GM12874 (cell line): ENCODE measurements around the gene FASTK.

Experiments
- TF ChIP-seq, protein P1 (sequence below): IDR thresholded peaks from 2 replicates; pipeline ENCODE4 v1.5.1; 2011; ENCODE audit warnings: low read depth, mild to moderate bottlenecking, control low read depth, low read length, moderate library complexity; ENCODE audit not compliant: insufficient read depth

Gene FASTK

GRCh38 chr7:151080522-151081169, at the start of gene FASTK:
Gene FASTK (minus strand): TSS chr7:151080809. CDS start chr7:151080766, 43 bp downstream.
- TF ChIP-seq, protein P1, sequence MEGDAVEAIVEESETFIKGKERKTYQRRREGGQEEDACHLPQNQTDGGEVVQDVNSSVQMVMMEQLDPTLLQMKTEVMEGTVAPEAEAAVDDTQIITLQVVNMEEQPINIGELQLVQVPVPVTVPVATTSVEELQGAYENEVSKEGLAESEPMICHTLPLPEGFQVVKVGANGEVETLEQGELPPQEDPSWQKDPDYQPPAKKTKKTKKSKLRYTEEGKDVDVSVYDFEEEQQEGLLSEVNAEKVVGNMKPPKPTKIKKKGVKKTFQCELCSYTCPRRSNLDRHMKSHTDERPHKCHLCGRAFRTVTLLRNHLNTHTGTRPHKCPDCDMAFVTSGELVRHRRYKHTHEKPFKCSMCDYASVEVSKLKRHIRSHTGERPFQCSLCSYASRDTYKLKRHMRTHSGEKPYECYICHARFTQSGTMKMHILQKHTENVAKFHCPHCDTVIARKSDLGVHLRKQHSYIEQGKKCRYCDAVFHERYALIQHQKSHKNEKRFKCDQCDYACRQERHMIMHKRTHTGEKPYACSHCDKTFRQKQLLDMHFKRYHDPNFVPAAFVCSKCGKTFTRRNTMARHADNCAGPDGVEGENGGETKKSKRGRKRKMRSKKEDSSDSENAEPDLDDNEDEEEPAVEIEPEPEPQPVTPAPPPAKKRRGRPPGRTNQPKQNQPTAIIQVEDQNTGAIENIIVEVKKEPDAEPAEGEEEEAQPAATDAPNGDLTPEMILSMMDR: no peak

DNA sequence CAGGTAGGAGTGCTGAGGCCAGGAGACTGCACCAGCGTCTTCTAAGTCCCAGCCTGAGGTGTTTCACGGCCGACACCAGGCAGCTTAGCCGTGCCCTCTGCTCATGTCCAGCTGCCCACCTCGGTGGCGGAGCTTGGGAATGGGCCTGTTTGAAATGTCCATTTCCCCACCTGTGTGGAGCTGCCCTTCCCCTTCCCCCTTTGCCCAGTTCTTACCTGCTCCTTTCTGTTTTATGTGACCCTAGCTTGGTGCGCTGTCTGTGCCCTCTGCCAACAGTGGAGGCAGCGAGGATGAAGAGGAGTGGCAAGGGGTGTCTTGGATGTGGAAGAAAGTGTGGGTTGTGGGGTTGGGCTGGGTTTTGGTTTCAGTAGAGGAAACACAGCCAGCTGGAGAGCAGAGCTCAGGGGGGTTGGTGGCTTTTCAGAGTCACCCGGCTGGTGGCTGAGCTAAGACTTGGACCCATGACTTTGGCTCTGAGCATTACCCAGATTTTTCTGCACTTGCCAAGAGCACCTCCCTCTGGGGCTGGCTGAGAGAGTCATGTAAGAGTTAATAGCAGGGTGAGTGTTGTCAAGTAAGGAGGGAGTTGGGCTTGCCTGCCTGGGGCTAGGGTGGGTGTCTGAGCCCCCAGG, 49.5 kb upstream of the FASTK start:
- TF ChIP-seq, protein P1: no peak

DNA sequence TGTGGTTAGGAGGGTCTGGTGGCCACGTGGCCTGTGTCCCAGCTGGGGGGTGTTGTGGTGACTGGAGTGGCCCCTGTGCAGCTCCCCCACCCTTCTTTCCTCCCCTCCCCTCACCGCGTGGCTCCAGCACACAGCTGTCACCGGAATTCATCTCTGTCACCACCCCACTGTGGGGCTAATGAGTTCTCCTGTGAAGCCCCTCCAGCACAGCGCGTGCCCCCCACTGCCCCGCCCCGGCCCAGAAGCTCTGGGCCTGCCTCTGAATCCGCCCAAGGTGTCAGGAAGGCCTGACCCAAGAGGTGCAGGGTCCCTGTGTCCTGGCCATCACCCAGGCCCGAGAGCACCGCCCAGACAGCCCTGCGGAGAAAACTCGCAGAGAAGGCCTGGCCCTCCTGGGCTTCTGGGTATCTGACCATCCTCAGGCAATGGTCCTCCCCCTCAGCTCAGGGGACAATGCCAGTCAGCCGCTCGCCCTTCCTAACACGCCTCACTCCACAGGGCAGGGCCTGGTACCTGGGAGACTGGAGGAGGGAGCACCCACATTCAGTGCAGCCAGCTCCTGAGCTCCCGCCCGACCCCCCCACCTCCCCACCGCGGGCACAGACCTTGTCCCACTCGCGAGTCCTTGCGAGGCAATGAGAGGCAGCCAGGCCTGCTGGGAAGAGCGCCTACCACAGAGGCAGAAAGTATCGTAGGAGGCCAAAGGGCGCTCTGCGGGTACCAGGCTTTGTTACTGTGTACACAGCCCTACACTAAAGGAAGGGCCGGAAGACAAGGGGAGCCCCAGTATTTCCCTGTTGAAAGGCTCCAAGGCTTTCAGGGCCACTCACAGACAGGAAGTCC, 48.7 kb upstream of the FASTK start:
- TF ChIP-seq, protein P1: no peak

GRCh38 chr7:151128716-151129115, 48.1 kb upstream of the FASTK start:
- TF ChIP-seq, protein P1: no peak

GRCh38 chr7:151128144-151128543, 47.5 kb upstream of the FASTK start:
- TF ChIP-seq, protein P1: no peak

DNA sequence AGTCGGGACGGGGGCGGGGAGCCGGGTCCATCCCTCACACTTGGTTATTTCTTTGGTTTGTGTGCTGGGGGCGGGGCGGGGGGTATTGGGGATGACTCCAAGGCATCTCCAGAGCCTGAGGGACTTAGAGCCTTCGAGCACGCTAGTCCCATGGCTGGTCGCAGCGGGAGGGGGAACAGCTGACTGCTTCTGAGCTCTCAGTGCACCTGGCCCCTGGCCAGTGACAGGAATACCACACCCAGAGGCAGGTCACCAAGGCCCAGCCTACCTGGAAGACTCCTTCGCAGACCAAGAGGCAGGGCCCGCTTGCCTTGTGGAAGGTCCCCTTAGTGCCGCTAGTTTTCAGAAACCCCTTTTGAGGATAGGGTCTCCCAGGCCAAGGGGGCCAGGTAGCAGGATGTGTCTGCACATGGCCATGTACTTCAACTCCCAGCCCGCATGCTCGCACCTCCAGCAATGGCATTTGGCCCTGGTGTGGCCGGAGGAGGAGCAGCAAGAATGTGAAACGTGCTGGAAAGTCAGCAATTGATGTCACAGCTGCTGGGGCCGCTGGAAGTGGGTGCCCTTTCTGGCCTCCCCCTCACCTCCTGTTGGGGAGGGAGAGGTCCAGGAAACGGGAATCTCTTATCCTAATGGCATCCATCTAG, 46.0 kb upstream of the FASTK start:
- TF ChIP-seq, protein P1: no peak
